Loucy (cell line): ENCODE data around the gene INPP4B.

ENCODE experiments used
- EZH2phosphoT487 ChIP-seq: fragments of 200-600 bp; IDR thresholded peaks from 2 replicates; pipeline ENCODE4 v1.6.1; 2018; ENCODE audit warnings: antibody characterized with exemption, mild to moderate bottlenecking, moderate library complexity, borderline replicate concordance
- TF ChIP-seq, protein P1 (sequence below): fragments of 200-600 bp; sonication (generic); conservative IDR thresholded peaks from 2 replicates; pipeline ENCODE4 v1.5.1; 2014; ENCODE audit warnings: mild to moderate bottlenecking, antibody characterized with exemption, low read length

GRCh38 chr4:142316025-142316424 lies 530.1 kb downstream of the INPP4B start:
- TF ChIP-seq, protein P1, sequence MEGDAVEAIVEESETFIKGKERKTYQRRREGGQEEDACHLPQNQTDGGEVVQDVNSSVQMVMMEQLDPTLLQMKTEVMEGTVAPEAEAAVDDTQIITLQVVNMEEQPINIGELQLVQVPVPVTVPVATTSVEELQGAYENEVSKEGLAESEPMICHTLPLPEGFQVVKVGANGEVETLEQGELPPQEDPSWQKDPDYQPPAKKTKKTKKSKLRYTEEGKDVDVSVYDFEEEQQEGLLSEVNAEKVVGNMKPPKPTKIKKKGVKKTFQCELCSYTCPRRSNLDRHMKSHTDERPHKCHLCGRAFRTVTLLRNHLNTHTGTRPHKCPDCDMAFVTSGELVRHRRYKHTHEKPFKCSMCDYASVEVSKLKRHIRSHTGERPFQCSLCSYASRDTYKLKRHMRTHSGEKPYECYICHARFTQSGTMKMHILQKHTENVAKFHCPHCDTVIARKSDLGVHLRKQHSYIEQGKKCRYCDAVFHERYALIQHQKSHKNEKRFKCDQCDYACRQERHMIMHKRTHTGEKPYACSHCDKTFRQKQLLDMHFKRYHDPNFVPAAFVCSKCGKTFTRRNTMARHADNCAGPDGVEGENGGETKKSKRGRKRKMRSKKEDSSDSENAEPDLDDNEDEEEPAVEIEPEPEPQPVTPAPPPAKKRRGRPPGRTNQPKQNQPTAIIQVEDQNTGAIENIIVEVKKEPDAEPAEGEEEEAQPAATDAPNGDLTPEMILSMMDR = no peak
- TF ChIP-seq EZH2phosphoT487 = no peak
